A549 treated with dexamethasone at 1 μM for 4 hours (cell line): Measurements from ENCODE around the gene PTGER1. TPM values are rescaled to one million over a fixed set of nuclear protein-coding genes. Genes with fewer than 3 reads are reported as not detected.

Experiments
- total RNA-seq: library from RNA; stranded (reverse); fragments of 200-300 nt; extraction: Qiagen RNA extraction; gene quantifications from 5 replicates; pipeline ENCODE4 v1.2.3, GENCODE V29; 2022

The PTGER1 gene
- total RNA-seq: 0.08 to 0.14 TPM (median 0.12 TPM) in 4 of 5 replicates, not detected in the other

GRCh38 chr19:14475251-14476073 lies at the start of gene PTGER1:
PTGER1 (minus strand) TSS chr19:14475354; CDS start chr19:14474320, 1,034 bp downstream.

GRCh38 chr19:14517840-14518505 lies 42.8 kb upstream of the PTGER1 start, which contains the start of gene DNAJB1:
DNAJB1 (minus strand) TSS chr19:14518397; CDS start chr19:14518349, 48 bp downstream.

GRCh38 chr19:14496029-14496833 lies 21.1 kb upstream of the PTGER1 start, which contains the start of gene GIPC1:
GIPC1 (minus strand) TSS chr19:14496127; CDS start chr19:14482976, 13,151 bp downstream.

GRCh38 chr19:14432791-14433553 lies 42.2 kb downstream of the PTGER1 start, which contains the start of gene PKN1:
PKN1 (plus strand) TSS chr19:14433306; CDS start chr19:14433522, 216 bp downstream.

Other genes with a start within 250 kb of the PTGER1 start
- 66.9 to 87.5 TPM (median 83.9 TPM) in 5 replicates for gene ADGRE5, start 93.9 kb downstream of the PTGER1 start, total RNA-seq
- gene DDX39A, start 56.0 kb downstream of the PTGER1 start, total RNA-seq: 106 to 130 TPM (median 119 TPM) in 5 replicates
- 65.6 to 93.4 TPM (median 81.1 TPM) in 5 replicates for gene PKN1, start 42.0 kb downstream of the PTGER1 start, total RNA-seq
- 91.4 to 163 TPM (median 158 TPM) in 5 replicates for gene GIPC1, start 20.8 kb upstream of the PTGER1 start, total RNA-seq
- 184 to 267 TPM (median 235 TPM) in 5 replicates for gene DNAJB1, start 43.0 kb upstream of the PTGER1 start, total RNA-seq
- 142 to 192 TPM (median 181 TPM) in 5 replicates for gene TECR, start 54.2 kb upstream of the PTGER1 start, total RNA-seq
- gene NDUFB7, start 96.7 kb upstream of the PTGER1 start, total RNA-seq: 160 to 195 TPM (median 190 TPM) in 5 replicates
- gene CLEC17A, start 107.7 kb upstream of the PTGER1 start, total RNA-seq: not detected in 5 replicates
- gene ADGRE3, start 199.5 kb upstream of the PTGER1 start, total RNA-seq: not detected in 5 replicates
- 2.2 to 3.4 TPM (median 2.7 TPM) in 5 replicates for gene ZNF333, start 214.7 kb upstream of the PTGER1 start, total RNA-seq